ENCODE results near the gene SLC16A13.
A peak's percentile ranks its signal among the peaks of the same experiment; 100 is the strongest.
"Not testable (repeated sequence)": the region's sequence is repeated elsewhere in the genome, so short reads cannot be mapped to it uniquely, and the experiment has no call there.

Gene SLC16A13, protein sequence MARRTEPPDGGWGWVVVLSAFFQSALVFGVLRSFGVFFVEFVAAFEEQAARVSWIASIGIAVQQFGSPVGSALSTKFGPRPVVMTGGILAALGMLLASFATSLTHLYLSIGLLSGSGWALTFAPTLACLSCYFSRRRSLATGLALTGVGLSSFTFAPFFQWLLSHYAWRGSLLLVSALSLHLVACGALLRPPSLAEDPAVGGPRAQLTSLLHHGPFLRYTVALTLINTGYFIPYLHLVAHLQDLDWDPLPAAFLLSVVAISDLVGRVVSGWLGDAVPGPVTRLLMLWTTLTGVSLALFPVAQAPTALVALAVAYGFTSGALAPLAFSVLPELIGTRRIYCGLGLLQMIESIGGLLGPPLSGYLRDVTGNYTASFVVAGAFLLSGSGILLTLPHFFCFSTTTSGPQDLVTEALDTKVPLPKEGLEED

GRCh38 chr17:7035591-7036368, at the start of gene SLC16A13:
Gene SLC16A13 (plus strand): TSS chr17:7036015. CDS start chr17:7036383, 368 bp downstream.
- peak; percentile 88 to 90 for DNase-seq (ENCODE audit: low read depth in 2 of 2)

DNA sequence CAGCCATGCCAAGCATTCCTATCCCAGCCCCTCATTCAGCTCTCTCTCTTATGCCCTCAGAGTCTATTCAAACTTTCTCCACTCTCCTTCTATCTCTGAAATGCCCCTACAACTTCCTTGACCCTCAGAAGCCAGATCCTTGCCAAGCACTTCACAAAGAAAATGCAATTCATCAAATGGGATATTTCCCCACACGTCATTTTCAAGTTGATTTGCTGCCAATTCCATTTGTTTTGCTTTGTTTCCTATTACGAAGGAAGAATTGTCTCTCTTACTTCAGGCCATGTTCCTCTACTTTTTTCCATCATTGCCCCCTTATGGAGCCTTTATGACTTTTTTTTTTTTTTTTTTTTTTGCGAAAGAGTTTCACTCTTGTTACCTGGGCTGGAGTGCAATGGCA, 49.1 kb upstream of the SLC16A13 start:
- no peak for DNase-seq (ENCODE audit: low read depth in 2 of 2)

DNA sequence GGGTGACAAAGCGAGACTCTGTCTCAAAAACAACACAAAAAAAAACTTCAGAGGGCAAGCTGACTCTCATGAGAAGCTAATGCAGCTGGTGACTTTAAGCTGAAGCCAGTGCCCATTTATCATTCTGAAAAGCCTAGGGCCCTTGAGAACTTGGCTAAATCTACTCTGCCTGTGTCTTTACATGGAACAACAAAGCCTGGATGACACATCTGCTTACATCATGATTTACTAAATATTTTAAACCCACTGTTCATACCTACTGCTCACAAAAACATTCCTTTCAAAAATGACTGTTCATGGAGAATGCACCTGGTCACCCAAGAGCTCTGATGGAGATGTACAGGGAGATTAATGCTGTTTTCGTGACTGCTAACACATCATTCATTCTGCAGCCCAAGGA, 46.0 kb upstream of the SLC16A13 start:
- no peak for DNase-seq (ENCODE audit: low read depth in 2 of 2)

- not testable (repeated sequence) for DNase-seq (ENCODE audit: low read depth in 2 of 2)
Observed at GRCh38 chr17:6993613-6994056, 42.2 kb upstream of the SLC16A13 start.

GRCh38 chr17:6994118-6994598, 41.7 kb upstream of the SLC16A13 start:
- no peak for DNase-seq (ENCODE audit: low read depth in 2 of 2)

DNA sequence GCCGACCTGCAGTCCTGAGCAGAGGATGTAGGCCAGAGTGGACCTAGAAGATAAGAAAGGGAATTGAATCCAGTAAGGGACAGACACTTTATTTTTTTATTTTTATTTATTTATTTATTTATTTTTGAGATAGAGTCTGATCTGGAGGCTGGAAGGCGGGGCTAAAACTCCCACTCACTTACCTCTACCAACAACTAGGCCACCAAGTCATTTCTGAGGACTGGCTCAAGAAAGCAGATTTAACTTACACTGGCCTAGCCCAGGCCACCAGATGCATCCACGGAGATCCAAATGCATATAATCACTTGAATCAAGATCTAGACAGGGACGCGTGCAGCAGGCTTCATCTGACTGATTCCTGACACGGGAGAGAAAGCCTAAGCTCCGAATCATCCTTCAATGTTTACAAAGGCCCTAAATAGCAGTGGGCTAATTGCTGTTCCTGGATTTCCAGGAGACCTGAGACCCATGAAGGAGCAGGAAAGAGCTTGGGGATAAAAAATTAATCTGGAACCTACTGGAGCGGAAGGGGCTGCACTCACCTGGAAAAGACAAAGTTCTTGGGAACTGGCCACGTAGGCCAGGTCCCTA, 41.1 kb upstream of the SLC16A13 start:
- no peak for DNase-seq (ENCODE audit: low read depth in 2 of 2)

DNA sequence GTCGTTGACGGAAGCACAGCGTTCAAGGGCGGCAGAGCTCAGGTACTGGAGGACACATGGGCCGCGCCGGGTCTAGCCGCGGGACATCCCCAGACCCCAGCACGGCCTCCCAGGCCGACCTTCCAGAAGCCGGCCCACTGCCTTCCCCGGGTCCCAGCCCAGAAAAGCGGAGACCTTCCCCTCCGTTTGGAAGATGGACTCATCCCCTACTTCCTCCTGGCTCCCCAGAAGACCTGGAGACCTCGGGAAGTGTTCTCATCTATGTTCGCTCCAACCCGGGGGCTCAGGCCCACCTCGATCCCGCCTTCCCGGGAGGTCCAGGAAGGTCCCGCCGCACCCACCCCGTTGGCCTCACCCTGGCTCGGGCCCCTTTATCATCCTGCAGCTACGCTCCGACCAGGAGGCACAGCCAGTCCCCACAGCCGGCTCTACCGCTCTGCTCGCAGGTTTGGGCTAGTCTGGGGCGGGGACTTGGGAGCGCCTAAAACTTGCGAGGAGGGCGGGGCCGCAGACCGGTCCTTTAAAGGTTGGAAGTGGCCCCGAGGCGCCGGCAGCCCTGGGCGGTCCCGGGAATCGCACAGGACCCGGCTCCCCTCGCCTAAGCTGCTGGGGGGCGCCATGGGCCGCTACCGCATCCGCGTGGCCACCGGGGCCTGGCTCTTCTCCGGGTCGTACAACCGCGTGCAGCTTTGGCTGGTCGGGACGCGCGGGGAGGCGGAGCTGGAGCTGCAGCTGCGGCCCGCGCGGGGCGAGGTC, 40.1 kb upstream of the SLC16A13 start, which contains the start of gene ALOX12:
ALOX12 (plus strand) TSS at position 550 of the 756 bp plus-strand sequence; CDS start at position 619, 69 bp downstream.
- no peak for DNase-seq (ENCODE audit: low read depth in 2 of 2)

GRCh38 chr17:6996256-6997011, 39.4 kb upstream of the SLC16A13 start:
- DNase-seq (ENCODE audit: low read depth in 2 of 2), result no peak

DNA sequence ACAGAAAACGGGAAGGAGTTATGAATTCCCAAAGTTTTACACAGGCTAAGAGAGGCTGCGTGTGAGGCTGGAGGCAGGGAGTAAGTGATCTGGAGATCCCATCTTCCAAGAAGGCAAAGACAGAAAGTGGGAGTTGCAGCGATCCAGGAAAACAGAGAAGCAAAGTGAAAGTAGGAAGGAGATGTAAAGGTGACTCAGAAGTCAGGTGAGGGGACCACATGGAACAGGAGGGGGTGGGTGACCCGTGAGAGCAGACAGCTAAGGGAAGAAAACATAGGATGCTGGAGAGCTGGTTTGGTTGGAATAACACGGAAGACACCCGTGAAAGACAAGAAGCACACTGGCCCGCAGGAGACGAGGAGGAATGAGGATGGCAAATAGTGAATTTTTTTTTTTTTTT, 38.6 kb upstream of the SLC16A13 start:
- DNase-seq (ENCODE audit: low read depth in 2 of 2), result no peak

DNA sequence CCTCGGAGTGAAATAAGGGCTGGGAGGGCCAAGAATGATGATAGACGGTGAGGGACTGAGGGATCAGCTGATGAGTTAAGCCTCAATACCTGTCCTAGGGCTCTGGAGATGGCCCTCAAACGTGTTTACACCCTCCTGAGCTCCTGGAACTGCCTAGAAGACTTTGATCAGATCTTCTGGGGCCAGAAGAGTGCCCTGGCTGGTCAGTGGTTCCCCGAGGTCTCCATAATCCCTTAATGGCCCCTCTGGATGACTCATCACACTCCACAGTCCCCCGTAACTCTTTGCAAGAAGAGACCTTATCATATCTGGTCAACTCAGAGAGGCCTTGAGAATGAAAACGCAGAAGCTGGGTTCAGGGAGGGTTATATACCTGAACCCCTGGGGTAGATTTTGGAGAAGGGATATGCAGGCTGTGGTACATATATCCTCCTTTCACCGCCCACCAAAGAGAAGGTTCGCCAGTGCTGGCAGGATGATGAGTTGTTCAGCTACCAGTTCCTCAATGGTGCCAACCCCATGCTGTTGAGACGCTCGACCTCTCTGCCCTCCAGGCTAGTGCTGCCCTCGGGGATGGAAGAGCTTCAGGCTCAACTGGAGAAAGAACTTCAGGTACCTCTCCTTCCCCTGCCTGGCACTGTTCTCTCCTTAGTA, 36.8 kb upstream of the SLC16A13 start:
- no peak for DNase-seq (ENCODE audit: low read depth in 2 of 2)

- DNase-seq (ENCODE audit: low read depth in 2 of 2), result no peak
Observed at GRCh38 chr17:7001318-7001961, 34.4 kb upstream of the SLC16A13 start.

GRCh38 chr17:7002288-7003047, 33.3 kb upstream of the SLC16A13 start:
- DNase-seq (ENCODE audit: low read depth in 2 of 2), result no peak

GRCh38 chr17:7003745-7004144, 32.1 kb upstream of the SLC16A13 start:
- DNase-seq (ENCODE audit: low read depth in 2 of 2), result no peak

DNA sequence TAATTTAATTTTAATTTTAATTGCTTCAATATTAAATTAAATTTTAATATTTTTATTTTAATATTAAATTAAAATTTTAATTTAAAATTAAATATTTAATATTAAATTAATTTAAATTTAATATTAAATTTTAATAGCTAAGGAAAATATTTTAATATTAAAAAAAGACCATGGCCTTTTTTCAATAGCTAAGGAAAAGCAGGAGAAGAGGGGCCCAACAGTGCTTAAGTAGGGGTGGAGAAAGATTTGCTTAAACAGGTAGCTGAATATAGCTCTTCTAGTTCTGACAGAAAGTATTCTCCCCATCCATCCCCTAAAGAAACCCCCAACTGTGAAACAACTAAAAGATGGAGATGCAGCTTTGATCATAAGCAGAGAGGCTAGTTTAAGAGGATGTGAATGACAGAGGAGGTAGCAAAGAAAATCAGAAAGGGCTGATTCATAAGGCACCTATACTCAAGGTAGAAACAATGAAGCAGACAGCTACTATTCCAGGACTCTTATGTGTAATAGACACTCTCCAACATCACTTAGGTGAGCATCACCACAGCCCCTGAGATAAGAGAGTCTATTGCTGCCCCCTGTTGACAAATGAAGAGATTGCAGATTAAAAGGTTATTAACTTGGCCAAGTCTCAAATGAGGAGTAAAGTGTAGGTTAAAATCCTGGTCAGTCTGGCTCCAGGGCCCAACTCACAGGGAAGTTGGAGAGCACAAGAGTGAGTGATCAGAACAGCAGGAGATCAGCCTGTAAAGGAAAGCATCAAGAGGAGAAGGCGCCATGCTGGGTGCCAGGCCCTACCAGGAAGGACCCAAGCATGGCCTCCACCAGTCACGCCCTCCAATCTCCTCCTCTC, 31.2 kb upstream of the SLC16A13 start:
- DNase-seq (ENCODE audit: low read depth in 2 of 2), result peak in 1 of 2 experiments; percentile 34

- DNase-seq (ENCODE audit: low read depth in 2 of 2), result no peak
Observed at GRCh38 chr17:7005716-7006115, 30.1 kb upstream of the SLC16A13 start.

- DNase-seq (ENCODE audit: low read depth in 2 of 2), result no peak
Observed at GRCh38 chr17:7007143-7007542, 28.7 kb upstream of the SLC16A13 start.

GRCh38 chr17:7010523-7010922, 25.3 kb upstream of the SLC16A13 start:
- no peak for DNase-seq (ENCODE audit: low read depth in 2 of 2)

- DNase-seq (ENCODE audit: low read depth in 2 of 2), result no peak
Observed at GRCh38 chr17:7011415-7011814, 24.4 kb upstream of the SLC16A13 start.
